ENCODE data around the gene GSTA5.
A peak's percentile ranks its signal among the peaks of the same experiment; 100 is the strongest.
"Not testable (repeated sequence)": the region's sequence is repeated elsewhere in the genome, so short reads cannot be mapped to it uniquely, and the experiment has no call there.

GSTA5 gene

DNA sequence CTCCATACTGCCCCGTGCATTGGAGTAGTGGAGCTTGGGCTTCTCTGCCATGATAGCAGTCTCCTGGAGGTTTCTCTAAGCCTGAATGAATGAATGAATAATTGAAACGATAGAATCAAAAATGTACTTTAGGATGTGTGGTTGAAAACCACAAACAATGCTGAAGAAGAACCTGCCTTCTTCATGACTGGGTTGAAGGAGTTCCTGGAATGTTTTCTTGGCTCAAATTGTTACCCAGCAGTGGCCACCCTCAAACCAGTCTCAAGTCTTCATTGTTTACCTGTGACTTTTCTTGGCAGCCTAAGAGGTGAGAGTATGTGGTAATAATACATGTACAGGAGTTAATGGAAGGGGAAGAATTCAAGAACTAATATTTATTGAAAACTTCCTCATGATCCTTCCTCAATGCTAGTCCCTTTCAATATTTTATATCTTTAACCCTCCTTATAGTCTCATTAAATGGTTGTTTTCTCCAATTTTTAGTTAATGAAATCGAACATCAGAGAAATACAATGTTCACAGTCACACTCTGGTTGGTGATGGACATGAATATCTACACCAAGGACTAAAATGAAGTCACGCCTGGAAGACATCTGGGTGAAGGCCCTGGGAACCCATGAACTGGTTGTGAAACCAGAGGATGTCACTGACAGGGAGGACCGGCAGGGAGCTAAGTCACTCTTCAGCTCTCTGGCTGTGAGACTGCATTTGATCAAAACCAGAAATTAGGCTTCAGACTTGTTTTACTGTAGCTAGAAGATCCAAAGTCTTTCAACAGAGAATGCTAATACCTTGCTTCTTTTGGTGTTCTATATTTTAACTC lies at the start of gene GSTA5:
Gene GSTA5 (minus strand): TSS at position 51 of the 823 bp plus-strand sequence.
- TF ChIP-seq POLR2A (IDR thresholded peaks at IDR 0.05; ENCODE audit: low read depth, low read length): no peak
- no peak for DNase-seq (ENCODE audit: insufficient read length, low spot score)
- FAIRE-seq: no peak

GRCh38 chr6:52890018-52890417 lies 49.4 kb upstream of the GSTA5 start:
- TF ChIP-seq POLR2A (IDR thresholded peaks at IDR 0.05; ENCODE audit: low read depth, low read length): no peak
- DNase-seq (ENCODE audit: insufficient read length, low spot score) (no peak), FAIRE-seq (no peak)

DNA sequence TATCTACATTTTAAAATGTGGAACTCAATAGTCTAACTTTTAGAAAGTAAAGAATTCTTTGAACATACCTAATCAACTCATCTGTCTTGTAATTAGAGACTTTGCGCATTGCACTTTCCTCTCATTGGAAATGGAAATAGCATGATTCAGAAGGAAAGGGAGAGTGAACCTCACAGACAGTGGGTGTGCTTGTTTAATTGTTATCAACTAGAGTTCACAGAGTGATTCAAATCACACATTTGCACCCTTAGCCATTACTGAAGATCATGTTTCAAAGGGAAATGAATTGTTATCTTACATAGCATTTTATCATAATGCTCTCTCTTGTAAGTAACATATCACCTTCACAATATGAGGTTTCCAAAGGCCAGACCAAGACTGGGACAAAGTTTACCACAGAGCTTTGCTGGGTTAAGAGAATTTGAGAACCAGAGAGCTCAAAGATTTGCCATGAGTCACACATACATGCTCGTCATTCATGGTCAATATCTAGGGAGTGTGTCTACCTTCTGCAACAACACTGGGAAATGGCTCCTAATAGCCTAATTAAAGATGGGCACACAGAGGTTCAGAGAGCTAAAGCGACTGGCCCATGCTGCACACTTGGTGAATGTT lies 47.4 kb upstream of the GSTA5 start:
- FAIRE-seq (no peak), DNase-seq (ENCODE audit: insufficient read length, low spot score) (no peak)
- TF ChIP-seq POLR2A (IDR thresholded peaks at IDR 0.05; ENCODE audit: low read depth, low read length): no peak

GRCh38 chr6:52881996-52882841 lies 41.6 kb upstream of the GSTA5 start:
- FAIRE-seq: peak; percentile 93
- no peak for TF ChIP-seq POLR2A (IDR thresholded peaks at IDR 0.05; ENCODE audit: low read depth, low read length)
- DNase-seq (ENCODE audit: insufficient read length, low spot score): peak; percentile 76

GRCh38 chr6:52881662-52881995 lies 41.0 kb upstream of the GSTA5 start:
- no peak for DNase-seq (ENCODE audit: insufficient read length, low spot score)
- FAIRE-seq: no peak

GRCh38 chr6:52877786-52878185 lies 37.2 kb upstream of the GSTA5 start:
- TF ChIP-seq POLR2A (IDR thresholded peaks at IDR 0.05; ENCODE audit: low read depth, low read length): no peak
- FAIRE-seq (no peak), DNase-seq (ENCODE audit: insufficient read length, low spot score) (no peak)

More at GRCh38 chr6:52881662-52881995, 41.0 kb upstream of the GSTA5 start:
- no peak for TF ChIP-seq POLR2A (IDR thresholded peaks at IDR 0.05; ENCODE audit: low read depth, low read length)

GRCh38 chr6:52877168-52877567 lies 36.6 kb upstream of the GSTA5 start:
- FAIRE-seq: peak; percentile 52
- DNase-seq (ENCODE audit: insufficient read length, low spot score): peak; percentile 50
- TF ChIP-seq POLR2A (IDR thresholded peaks at IDR 0.05; ENCODE audit: low read depth, low read length): no peak

DNA sequence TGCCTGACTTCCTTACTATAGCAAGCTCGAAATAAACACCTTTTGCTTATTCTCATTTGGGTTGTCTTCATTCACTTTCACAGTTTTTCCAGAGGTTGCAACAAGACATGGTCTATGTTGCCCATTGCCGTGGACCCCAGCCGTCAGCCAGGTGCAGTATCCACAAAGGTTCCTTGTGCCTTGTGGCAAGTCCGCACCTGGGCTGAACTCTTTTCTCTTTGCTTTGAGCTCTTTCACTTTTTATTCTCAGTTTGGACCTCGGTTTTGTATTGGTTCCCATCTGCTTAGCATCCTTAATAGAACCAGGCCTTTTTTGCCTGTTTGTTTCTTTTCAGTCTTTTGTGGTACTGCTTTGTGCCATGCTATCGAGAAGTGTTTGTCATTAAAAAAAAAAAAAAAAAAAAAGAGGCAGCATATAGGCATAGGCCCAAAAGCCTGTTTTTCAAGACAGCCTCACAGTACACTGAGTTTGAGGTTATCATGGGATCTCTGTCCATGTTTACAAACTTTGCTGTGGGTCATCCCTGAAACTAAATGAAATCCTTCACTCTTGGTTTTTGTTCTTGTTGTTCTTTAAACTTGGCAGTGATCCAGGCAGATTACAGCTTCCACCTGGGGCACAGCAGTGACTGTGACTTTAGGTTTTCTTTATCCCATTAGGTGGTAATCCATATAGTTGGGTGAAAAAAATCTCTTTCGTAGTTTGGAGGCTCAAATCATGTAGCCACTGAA lies 35.6 kb upstream of the GSTA5 start:
- FAIRE-seq: no peak
- no peak for DNase-seq (ENCODE audit: insufficient read length, low spot score)

GRCh38 chr6:52872031-52872430 lies 31.4 kb upstream of the GSTA5 start:
- FAIRE-seq (no peak), DNase-seq (ENCODE audit: insufficient read length, low spot score) (no peak)

More for the DNA sequence above, 35.6 kb upstream of the GSTA5 start:
- TF ChIP-seq POLR2A (IDR thresholded peaks at IDR 0.05; ENCODE audit: low read depth, low read length): no peak

GRCh38 chr6:52871621-52872020 lies 31.0 kb upstream of the GSTA5 start:
- TF ChIP-seq POLR2A (IDR thresholded peaks at IDR 0.05; ENCODE audit: low read depth, low read length): no peak
- no peak for FAIRE-seq

More at GRCh38 chr6:52872031-52872430, 31.4 kb upstream of the GSTA5 start:
- no peak for TF ChIP-seq POLR2A (IDR thresholded peaks at IDR 0.05; ENCODE audit: low read depth, low read length)

GRCh38 chr6:52870335-52871091 lies 29.9 kb upstream of the GSTA5 start:
- not testable (repeated sequence) for DNase-seq (ENCODE audit: insufficient read length, low spot score); FAIRE-seq

More at GRCh38 chr6:52871621-52872020, 31.0 kb upstream of the GSTA5 start:
- no peak for DNase-seq (ENCODE audit: insufficient read length, low spot score)

DNA sequence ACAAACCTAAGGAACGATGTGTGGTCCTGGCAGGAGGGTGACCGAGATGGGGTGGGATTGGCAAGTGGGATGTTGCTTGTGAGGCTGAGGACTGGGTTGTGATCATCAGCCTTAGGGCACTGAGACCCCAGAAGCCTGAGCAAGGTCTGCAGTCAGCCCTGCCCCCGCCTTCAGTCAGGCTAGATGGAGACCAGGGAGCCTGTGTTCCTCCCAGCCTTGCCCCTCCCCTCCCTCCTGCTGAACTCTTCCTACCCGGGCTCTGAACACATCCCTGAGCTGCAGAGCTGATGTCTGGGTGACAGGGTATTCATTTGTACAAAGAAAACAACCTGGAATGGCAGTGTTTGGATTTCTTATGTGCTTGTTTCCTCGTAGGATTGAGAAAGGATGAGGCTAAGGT lies 28.3 kb upstream of the GSTA5 start:
- DNase-seq (ENCODE audit: insufficient read length, low spot score); FAIRE-seq: not testable (repeated sequence)

DNA sequence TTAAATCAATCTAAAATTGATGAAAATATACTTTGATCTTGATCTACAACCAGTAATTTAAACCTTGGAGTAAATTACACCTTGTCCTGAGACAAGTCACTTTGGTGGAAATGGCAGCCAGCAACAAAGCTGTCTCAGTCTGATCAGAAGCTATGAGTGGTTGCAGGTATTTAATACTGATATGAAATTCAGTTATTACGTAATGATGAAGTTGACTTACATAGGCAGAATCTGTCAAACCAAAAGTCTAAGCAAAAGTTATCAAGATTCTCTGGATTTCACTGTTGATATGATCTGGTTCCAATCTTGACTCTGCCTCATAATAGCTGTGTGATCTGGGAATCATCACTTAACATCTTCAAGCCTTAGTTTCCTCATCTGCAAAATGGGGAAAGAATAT lies 27.6 kb upstream of the GSTA5 start:
- no peak for DNase-seq (ENCODE audit: insufficient read length, low spot score)
- TF ChIP-seq POLR2A (IDR thresholded peaks at IDR 0.05; ENCODE audit: low read depth, low read length): no peak
- no peak for FAIRE-seq

- not testable (repeated sequence) for DNase-seq (ENCODE audit: insufficient read length, low spot score); FAIRE-seq
Measured at GRCh38 chr6:52861151-52861550, 20.5 kb upstream of the GSTA5 start.

Measured in H54 (cell line).